ENCODE measurements around the gene USP14.

DNA sequence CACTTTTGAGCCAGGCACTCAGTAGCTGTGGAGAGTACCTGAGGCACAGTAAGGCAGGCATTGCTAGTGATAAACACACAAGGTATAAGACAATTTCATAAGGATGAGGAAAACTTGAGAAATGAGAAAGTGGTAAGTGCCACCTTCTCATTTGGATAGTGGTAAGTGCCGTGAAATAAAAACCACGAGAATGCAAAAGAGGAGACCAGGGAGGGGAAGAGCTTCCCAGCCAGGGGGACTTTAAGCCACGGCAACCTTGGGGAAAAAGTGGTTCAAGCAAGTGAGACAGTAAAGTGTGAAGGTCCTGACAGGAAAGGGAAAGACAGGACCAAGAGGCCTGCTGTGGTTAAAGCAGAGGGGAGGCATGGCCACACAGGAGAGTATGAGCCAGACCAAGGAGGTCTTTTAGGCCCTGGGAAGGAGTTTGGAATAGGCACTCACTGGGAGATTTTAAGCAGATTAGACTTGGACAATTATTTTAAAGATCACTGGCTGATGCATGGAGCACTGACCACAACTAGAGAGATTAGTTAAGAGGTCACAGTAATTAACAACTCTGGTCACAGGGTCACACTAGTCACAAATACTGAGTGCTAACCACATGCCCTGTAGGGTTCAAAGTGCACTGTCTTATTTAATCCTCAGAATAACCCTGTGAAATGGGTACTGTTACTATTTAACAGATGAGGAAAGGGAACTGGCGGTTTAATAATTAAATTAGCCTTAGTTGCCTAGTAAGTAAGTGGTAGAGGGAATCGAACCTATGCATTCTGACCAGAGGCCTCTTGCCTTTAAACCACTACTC, 59.4 kb downstream of the USP14 start:
- TF ChIP-seq, protein P1, sequence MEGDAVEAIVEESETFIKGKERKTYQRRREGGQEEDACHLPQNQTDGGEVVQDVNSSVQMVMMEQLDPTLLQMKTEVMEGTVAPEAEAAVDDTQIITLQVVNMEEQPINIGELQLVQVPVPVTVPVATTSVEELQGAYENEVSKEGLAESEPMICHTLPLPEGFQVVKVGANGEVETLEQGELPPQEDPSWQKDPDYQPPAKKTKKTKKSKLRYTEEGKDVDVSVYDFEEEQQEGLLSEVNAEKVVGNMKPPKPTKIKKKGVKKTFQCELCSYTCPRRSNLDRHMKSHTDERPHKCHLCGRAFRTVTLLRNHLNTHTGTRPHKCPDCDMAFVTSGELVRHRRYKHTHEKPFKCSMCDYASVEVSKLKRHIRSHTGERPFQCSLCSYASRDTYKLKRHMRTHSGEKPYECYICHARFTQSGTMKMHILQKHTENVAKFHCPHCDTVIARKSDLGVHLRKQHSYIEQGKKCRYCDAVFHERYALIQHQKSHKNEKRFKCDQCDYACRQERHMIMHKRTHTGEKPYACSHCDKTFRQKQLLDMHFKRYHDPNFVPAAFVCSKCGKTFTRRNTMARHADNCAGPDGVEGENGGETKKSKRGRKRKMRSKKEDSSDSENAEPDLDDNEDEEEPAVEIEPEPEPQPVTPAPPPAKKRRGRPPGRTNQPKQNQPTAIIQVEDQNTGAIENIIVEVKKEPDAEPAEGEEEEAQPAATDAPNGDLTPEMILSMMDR (IDR thresholded peaks at IDR 0.05), result no peak
- no peak for TF ChIP-seq EP300 (IDR thresholded peaks at IDR 0.05)

Data from tibial nerve (tissue), 4 donors.